Posterior cingulate gyrus (tissue), 11 donors: ENCODE data around the gene CLCN1.
"Not testable (repeated sequence)": the region's sequence is repeated elsewhere in the genome, so short reads cannot be mapped to it uniquely, and the experiment has no call there.

Experiments
- DNase-seq, 10 donors: peaks; one replicate each; pipeline versions ENCODE4 v3.0.0 to v3.0.0-alpha.2; 2020 to 2021; ENCODE audit warnings: mixed read lengths in 3 of 10
- intact Hi-C: fragments of 100-400 bp; cut with DNase I; formaldehyde crosslinking; loops from one replicate; pipeline ENCODE4 v1.15.1; 2023

CLCN1 gene

DNA sequence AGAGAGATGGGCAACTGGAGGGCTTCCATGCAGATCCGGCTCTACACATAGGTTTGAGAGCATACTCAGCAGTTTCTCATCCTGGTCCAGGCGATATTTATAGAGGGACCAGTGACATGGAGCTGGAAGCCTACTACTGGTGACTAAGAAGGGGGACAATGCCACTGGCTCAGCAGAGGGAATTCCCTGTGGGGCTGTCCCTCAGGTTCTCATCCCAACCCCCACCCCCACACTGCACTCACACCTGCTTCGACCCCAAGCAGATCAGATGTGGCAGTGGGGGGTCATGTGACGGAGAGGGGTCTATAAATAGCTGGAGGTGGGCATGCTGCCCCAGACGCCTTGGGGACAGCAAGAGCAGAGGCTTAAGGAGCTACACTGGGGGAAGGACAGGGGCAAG, at the start of gene CLCN1:
TSS of gene CLCN1 (plus strand) at position 336 of the 400 bp plus-strand sequence. CDS start 102 bp downstream, outside the sequence.
- no peak for DNase-seq

DNA sequence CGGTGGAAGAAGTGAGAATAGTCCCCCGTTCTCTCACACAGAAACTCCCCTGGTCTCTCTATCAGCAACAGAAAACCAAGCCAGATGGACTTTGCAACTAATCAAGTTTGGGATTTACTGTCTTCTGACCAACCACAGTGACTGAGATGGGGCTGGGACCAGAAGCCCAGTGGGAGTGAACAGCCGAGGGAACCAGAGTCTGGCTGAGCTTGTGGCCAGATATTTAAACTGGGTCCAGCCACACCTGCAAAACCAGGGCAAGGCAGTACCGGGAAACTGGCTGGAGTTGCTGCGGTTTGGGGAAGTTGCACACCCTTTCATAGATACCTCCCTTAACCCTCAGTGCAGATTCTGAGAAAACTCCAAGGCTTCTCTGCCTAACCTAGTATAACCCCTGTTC, 46.7 kb upstream of the CLCN1 start:
- no peak for DNase-seq
- intact Hi-C loops: no loop called here

More for the DNA sequence above, at the start of gene CLCN1:
- intact Hi-C loops: loop anchor here (5.0 kb wide), 1 partner anchor 37 kb away; no protein-coding TSS in a partner anchor

DNA sequence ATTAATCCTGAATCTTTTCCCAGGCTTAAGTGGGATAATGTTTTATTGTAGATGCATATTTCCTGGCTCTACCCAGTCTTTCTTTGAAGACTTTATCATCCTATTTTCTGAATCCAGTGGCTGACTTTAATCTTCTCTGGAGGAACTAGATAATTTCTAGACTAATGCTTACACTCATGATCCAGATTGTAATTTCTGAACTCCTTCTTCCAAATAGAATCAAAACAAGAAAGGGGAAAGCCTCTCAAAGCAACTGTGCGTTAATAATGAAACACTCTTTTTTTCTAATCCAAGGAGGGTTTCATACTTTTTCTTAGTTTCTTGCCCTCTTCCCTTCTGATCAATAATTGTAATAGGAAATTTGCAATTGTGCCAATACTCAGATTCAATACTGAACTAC, 44.7 kb upstream of the CLCN1 start:
- intact Hi-C loops: no loop called here
- no peak for DNase-seq

DNA sequence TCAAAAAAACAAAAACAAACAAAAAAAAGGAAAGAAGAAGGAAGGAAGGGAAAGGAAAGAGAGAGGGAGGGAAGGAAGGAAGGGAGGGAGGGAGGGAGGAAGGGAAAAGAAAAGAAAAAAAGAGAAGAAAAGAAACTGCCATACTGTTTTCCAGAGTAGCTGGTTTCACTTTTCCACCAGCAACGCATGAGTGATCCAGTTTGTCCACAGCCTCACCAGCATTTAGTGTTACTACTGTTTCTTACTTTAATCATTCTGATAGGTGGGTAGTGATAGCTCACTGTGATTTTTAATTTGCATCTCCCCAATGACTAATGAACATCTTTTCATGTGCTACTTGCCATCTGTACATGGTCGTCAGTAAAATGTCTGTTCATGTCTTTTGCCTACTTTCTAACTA, 43.0 kb upstream of the CLCN1 start:
- intact Hi-C loops: no loop called here
- DNase-seq: no peak

DNA sequence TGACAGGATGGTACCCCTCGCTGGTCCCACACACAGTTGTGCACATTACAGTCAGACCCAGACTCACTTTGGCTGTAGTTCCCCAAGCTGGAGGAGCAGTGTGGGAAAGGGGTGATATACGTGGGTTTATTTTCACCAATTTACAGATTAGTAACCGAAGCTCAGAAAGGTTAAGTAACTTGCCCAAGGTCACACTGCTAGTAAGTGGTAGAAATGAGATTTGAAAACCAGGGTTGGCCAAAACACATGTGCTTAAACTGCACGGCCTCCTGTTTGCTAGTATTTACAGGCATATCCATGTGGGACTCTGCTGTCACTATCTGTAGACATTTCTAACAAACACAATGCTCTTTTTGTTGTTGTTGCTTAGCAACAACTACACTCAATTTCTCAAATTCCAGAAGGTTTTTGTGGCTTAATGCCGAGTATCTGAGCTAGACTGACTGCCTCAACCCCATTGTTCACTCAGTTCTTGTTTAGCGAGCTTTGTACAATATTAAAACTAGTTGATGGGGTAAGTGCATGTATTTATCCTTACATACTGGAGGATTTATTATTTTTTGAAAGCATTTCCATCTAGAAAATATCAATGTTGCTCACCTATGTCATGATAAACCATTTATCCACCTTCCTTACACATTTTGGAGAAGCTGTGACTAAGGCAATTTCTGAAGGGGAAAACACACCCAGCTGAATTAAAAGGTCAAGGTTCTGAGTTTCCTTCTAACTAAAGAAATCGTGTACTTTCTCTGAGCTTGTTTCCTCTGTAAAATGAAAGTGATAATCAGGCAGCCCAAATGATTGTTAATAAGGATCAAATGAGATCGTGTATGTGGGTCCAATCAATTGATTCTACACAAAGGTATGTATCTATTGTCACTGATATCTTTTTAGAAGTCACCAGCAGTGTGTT, 36.5 kb upstream of the CLCN1 start:
- DNase-seq: no peak
- intact Hi-C loops: no loop called here

DNA sequence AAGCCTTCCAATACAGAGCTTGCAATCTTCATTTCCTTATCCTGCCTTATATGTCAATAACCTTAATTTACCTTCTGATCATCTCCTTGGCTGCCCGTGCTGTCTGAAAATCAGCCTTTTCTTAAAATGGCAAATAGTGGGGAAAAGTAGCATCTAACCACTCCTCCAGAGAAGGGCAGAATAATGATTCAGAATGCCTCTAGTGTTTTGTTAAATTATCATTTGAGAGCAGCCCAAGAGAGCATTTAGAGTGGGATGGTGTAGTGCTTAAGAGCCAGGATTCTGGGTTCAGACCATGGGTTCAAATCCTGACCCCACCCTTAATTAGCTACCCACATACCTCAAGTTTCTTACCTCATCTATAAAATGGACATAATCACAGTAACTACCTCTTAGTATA, 35.8 kb upstream of the CLCN1 start:
- DNase-seq: no peak
- intact Hi-C loops: no loop called here

DNA sequence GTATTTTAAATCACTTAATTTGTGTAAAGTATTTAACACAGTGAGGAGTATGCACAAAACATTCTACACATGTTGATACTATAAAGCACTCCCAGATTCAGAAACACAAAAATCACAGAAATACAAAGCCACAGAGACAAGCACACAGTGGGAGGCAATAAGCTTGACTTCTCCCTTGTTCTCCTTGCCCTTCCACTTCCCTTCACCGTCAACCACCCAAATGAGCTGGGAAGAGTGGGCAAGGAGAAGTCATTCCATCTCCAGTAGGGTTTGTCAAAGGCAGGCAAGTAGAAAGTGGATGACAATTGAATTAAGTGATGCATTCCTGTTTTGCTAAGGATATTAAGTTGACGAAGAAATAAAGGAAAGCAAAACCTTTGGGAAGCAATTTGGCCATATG, 35.3 kb upstream of the CLCN1 start:
- intact Hi-C loops: no loop called here

DNA sequence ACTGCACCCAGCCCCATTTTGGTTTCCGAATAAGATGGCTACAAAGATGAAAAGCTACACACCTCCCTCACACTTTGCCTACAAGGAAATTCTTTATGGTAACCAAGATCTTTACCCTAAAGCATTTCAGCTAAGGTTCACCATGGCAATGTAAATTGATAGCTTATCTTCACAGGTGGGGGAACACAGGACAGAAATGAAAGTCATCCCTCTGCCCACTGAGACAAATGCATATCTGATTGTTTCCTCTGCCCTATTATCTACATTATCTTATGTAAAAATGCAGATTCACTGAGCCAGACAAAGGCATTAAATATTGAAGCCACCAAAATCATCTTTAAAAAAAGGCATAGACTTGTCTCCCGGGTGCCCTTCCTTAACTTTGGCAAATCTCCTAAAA, 34.4 kb upstream of the CLCN1 start:
- intact Hi-C loops: no loop called here
- DNase-seq: no peak

More for the DNA sequence above, 35.3 kb upstream of the CLCN1 start:
- no peak for DNase-seq

DNA sequence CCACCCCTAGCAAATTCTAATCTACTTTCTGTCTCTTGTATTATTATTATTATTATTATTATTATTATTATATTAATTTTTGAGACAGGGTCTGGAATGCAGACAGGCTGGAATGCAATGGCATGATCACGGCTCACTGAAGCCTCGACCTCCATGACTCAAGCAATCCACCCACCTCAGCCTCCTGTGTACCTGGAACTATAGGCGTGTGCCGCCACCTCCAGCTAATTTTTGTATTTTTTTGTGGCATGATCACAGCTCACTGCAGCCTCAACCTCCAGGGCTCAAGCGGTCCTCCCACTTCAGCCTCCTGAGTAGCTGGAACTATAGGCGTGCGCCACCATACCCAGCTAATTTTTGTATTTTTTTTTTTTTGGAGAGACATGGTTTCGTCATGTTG, 33.8 kb upstream of the CLCN1 start:
- intact Hi-C loops: no loop called here
- no peak for DNase-seq

DNA sequence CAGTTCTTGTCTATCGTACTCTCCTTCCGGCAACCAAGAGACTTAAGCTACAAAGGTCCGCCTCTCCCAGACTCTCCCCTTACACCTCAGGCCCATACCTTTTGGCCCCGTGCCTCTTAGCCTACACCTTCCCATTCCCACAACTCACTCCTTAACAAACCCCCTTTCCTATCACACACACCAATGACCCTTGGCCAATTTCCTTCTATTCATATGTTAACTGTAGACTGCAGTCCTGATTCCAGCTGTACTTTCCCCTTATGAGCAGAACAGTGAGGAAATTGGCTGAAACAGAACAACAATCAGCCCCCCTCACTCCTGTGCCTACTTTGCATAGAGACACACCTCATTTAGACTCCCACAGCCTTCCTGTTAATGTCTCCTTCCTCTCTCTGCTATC, 32.5 kb upstream of the CLCN1 start:
- no peak for DNase-seq
- intact Hi-C loops: no loop called here

DNA sequence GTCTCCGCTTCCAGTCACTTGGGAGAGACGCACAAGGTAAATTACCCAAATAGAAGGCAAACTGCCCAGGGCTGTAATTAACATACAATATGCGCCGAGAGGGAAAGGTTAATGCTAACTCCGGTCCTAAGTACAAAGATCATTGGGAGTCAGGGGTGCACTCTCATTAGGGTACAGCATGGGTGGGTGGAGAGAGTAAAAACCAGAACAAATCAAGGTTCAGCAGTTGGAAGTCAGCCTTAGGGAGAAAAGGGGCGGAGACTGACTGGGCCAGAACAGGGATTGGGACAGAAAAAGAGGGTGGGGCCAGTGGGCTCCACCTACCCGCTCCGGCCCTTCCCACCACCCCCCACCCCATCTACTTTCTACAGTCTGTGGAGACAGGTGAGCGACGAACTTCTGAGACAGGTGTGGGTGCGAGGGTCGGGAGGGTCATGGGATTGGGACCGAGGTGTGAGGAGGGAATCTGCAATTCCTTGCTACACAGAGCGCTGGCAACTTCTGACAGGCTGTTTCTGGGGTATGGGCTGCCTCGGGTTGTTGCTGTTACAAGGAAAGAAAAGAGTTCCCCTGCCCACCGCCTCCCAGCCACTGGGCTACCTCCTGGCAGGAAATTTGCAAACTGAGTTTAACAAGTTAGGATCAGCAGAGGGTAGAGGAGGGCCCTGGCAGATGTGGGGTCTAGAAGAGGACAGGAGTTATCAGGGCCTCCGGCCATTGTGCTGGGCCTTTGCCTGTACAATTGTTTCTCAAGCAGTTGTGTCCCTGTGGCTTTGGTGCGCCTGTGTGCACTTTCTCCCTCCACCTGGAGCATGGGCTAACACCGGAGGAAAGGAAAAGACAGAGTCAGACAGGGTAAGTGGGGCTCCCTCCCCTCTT, 31.1 kb upstream of the CLCN1 start, which contains the start of gene TMEM139:
TSS of gene TMEM139 (plus strand) at position 368 of the 879 bp plus-strand sequence. CDS start 1,000 bp downstream, outside the sequence.
- intact Hi-C loops: no loop called here
- peak in 2 of 10 donors; percentile 29 to 53 for DNase-seq

DNA sequence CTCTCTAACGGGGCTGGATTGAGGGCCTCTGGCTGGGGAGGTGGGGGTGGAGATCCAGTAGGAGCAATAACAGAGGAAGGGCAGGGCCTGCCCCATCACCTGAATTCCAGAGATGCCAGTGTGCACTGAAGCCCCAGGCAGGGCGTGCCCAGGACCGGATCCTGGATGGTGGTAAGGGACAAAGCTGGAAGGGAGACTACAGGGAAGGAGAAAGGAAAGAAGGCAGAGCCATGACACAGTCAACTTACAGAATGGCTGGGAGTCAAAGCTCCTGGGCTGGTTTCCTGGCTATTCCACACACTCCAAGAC, 30.5 kb upstream of the CLCN1 start:
- DNase-seq: no peak
- intact Hi-C loops: no loop called here

DNA sequence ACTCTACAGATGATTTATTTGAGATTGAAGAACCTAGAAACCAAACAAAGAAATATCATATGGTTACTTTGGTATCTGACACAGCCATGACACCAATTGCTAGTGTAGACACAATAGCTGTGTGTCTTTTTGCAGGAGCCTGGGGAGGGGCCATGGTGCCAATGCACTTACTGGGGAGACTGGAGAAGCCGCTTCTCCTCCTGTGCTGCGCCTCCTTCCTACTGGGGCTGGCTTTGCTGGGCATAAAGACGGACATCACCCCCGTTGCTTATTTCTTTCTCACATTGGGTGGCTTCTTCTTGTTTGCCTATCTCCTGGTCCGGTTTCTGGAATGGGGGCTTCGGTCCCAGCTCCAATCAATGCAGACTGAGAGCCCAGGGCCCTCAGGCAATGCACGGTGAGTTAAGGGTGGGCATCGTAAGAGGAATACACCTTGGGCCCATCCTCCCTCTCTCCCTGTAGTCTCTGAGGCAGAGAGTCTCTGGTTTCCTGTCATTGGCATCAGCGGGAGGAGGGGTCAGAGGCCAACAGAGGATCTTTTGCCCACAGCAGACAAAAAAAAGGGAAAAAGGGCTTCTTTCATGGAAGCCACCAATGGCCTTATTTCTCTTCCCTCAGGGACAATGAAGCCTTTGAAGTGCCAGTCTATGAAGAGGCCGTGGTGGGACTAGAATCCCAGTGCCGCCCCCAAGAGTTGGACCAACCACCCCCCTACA, 29.9 kb upstream of the CLCN1 start:
- intact Hi-C loops: no loop called here
- peak in 5 of 10 donors; percentile 17 to 92 (median 49) for DNase-seq

DNA sequence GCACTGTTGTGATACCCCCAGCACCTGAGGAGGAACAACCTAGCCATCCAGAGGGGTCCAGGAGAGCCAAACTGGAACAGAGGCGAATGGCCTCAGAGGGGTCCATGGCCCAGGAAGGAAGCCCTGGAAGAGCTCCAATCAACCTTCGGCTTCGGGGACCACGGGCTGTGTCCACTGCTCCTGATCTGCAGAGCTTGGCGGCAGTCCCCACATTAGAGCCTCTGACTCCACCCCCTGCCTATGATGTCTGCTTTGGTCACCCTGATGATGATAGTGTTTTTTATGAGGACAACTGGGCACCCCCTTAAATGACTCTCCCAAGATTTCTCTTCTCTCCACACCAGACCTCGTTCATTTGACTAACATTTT, 29.4 kb upstream of the CLCN1 start:
- intact Hi-C loops: no loop called here
- peak in 5 of 10 donors; percentile 17 to 90 (median 47) for DNase-seq

DNA sequence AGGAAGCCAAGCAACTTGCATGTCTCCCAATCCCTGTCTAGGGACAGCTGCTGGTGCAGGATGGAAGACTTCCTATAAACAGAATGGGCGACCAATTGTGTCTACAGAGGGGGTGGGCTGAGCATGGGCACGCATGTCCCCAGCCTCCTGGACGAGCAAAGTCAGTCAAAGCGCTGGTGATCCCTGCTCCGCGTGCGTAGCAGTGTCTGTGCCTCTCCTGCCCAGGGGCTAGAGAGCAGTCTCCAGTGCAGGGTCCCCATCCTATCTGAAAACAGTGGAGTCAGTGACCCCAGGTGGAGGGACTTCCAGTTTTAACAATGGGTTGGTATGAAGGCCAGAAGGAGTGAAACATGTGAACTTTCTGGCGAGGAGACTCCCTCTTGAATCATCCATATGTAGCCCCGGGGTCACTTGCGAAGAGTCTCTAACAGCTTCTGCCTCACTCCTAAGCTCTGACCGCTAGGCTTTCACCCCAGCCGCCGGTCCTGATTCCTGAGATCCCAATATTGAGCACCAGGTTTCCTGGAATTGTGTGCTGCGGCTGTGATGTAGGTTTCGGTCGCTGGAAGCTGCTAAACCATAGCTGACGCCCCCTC, 28.5 kb upstream of the CLCN1 start:
- DNase-seq: no peak
- intact Hi-C loops: no loop called here

DNA sequence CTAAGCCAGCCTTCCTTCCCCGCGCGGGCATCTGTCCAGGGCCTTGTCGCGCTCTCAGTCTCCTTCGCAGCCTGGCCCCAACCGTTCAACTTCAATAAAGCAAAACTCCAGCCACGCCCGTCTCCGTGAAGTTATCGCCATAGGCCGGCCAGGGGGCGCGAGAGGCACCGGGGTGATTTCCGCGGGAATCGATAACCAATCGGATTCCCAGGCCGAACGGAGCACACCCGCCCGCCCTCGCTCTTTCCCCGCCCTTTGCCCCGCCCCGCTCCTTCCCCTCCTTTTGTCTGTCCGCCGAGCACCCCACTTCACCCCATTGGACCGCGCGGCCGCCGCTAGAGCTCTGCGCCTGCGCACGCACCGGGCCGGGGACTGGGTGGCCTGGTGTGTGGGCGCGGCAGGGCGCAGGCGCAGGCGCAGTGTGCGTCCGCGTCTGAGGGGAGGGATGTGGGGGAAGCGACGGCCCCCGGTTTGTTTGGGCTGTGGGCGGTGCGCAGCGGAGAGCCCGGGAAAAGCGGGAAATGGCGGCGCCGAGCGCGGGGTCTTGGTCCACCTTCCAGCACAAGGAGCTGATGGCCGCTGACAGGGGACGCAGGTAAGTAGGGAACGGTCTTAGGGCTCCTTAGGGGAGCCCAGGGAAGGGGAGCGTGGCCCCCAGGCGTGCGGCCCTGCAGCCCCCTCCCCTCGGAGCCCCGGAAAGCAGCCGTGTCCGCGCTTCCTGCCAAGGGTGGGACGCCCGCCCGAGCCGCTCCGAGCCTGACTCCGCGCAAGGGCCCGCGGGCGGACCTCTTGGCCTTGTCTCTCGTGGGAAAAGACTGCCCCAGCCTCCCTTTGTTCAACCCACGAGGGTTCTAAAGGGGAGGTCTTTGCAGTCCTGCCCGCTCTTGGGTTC, 27.7 kb upstream of the CLCN1 start, which contains the start of gene CASP2:
TSS of gene CASP2 (plus strand) at position 417 of the 892 bp plus-strand sequence. CDS start at position 522, 105 bp downstream.
- intact Hi-C loops: loop anchor here (2.0 kb wide), 1 partner anchor 91 kb away; no protein-coding TSS in a partner anchor
- DNase-seq: peak; percentile 93 to 100 (median 97)

DNA sequence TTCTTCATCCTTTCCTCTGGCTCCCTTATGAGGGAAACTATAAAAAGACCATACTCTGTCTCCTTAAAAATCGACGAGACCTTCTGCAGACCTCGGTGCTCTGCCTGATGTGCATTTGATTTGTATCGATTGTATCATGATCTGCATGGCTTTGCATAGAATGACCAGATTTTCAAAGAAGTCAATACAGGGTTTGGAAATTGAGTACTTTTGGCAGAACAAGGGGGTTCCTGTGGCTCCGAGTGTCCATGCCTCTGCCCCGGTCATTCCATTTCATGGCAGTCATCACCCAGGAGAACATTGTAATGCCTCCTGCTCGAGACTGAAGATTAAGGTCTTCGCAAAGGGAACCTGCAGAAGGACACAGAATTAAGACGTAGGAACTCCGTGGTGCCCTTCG, 27.1 kb upstream of the CLCN1 start:
- no peak for DNase-seq
- intact Hi-C loops: loop anchor here (2.0 kb wide), 1 partner anchor 90 kb away; no protein-coding TSS in a partner anchor

DNA sequence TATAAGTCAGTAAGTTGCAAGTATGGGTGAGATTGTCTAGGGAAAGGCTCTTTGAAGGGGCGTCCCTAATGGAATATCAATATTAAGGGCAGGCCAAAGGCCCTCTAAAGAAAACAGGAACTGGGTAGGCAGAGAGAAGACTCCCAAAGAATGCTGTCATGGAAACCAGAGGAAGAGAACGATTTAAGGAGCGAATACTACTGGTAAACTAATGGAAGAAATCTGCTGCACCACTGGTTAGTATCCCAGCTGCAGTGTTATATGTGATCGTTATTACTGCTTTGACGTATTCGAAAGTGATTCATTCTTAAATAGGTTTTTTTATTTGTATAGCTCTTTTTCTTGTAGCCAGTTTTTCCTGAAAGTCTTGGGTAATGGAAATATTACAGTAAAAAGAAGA, 26.5 kb upstream of the CLCN1 start:
- no peak for DNase-seq
- intact Hi-C loops: loop anchor here (2.0 kb wide), 1 partner anchor 89 kb away; no protein-coding TSS in a partner anchor

DNA sequence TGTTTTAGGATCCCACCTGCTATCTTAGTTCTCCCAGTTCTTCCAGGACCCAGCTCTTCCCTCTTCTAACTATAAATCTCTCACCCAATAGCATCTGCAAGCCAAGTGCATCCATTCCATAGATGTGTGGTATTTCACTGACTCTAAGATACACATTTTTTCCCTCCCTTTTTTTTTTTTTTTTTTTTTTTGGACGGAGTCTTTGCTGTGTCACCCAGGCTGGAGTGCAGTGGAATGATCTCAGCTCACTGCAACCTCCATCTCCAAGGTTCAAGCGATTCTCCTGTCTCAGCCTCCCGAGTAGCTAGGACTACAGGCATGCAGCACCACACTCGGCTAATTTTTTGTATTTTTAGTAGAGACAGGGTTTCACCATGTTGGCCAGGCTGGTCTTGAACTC, 26.0 kb upstream of the CLCN1 start:
- intact Hi-C loops: loop anchor here (2.0 kb wide), 1 partner anchor 89 kb away; no protein-coding TSS in a partner anchor
- not testable (repeated sequence) for DNase-seq
